ENCODE data around the gene XPO6. TPM values are rescaled to one million over a fixed set of nuclear protein-coding genes. Genes with fewer than 3 reads are reported as not detected.

Gene XPO6
- total RNA-seq, 1 experiment from 2014 or later = 112 TPM

DNA sequence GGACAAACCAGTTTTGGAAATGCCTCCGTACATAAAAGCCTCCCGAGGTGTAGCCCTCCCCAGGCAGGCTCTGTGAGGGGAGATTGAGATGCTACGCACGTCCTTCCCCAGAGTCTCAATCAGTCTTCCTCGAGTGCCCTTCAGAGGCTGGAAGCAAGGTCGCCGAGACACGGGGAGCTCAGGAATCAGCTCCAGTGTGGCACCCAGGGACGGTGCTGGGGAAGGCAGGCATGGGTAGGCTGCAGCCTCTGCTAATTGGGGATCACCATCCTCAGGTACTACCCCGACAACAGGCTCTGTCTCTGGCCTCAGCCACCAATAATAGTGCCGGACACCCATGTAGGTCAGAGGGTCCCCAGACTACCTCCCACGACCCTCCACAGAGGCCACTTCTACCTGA lies 120.1 kb downstream of the XPO6 start:
- Mint-ChIP-seq H3K36me3 (ENCODE audit: insufficient read depth, unreplicated experiment) (peaks cover 39% of the 10 kb centered on the region), H3K4me3 (ENCODE audit: unreplicated experiment) (no peak overlapping the region), H3K9me3 (ENCODE audit: unreplicated experiment) (no peaks in the 10 kb centered on the region), H3K4me1 (ENCODE audit: low read depth, unreplicated experiment) (no peaks in the 10 kb centered on the region), H3K27me3 (ENCODE audit: insufficient read depth, unreplicated experiment) (no peaks in the 10 kb centered on the region), H3K27ac (ENCODE audit: unreplicated experiment) (no peak overlapping the region)
- no peaks in the 10 kb centered on the region for H3K9me3 ChIP-seq
- no TSS peak for BruUV-seq (replicated peaks)
- TF ChIP-seq, protein P1, sequence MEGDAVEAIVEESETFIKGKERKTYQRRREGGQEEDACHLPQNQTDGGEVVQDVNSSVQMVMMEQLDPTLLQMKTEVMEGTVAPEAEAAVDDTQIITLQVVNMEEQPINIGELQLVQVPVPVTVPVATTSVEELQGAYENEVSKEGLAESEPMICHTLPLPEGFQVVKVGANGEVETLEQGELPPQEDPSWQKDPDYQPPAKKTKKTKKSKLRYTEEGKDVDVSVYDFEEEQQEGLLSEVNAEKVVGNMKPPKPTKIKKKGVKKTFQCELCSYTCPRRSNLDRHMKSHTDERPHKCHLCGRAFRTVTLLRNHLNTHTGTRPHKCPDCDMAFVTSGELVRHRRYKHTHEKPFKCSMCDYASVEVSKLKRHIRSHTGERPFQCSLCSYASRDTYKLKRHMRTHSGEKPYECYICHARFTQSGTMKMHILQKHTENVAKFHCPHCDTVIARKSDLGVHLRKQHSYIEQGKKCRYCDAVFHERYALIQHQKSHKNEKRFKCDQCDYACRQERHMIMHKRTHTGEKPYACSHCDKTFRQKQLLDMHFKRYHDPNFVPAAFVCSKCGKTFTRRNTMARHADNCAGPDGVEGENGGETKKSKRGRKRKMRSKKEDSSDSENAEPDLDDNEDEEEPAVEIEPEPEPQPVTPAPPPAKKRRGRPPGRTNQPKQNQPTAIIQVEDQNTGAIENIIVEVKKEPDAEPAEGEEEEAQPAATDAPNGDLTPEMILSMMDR (IDR thresholded peaks at IDR 0.05; ENCODE audit: insufficient read depth in 1 of 2, low read depth in 1 of 2, low read length in 1 of 2, severe bottlenecking in 1 of 2, unreplicated experiment in 1 of 2) = no peak
- intact Hi-C loops (cut with micrococcal nuclease; ENCODE audit: unreplicated experiment) = no loop called here
- ChIA-PET POLR2A (interaction anchor here (0.6 kb wide), 1 partner anchor 110 kb away, joined by 4 read pairs; no protein-coding TSS in a partner anchor), CTCF (no interaction called here)
- no peaks in the 10 kb centered on the region for H3K36me3 ChIP-seq (ENCODE audit: control insufficient read depth, insufficient read depth, low read length)
- H3K27me3 ChIP-seq (replicated peaks; ENCODE audit: control insufficient read depth, insufficient read depth, low read length) = no peaks in the 10 kb centered on the region
- DNase-seq = no peak
- no peaks in the 10 kb centered on the region for H3K4me1 ChIP-seq
- no peak overlapping the region for H3K4me3 ChIP-seq (ENCODE audit: low read depth, low read length)

DNA sequence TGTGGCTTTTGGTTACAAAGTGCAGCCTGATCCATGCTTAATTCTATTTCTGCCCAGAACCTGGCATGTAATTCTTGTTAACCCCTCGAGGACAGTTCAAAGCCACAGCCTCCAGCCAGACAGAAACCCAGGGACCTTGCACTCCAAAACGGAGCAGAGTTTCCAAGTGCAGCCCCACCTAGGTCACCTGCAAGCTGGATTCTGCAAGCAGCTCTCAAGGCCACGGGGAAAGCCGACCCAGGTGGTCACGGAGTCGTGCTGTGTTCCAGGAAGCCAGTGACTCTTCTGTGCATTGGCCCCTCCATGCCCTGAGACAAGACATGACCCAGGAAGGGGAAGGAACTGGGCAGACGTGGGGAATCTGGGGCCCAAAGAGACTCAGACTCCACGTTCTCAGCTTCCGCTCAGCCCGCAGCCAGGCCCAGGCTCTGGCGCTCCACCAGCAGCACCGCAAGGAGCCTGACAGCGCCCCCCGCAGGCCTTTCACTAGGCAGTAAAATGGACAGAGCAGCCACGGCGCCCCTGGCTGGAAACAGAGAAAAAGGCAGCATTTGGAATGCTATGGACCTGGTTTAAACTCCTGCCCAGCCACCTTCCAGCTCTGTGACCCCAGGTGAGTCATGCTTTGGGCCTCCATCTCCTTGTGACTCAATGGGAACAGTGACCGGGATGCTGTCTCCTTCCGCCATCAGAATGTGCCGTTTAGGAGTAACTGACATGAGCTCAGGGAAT lies 121.0 kb downstream of the XPO6 start:
- H3K9me3 Mint-ChIP-seq (ENCODE audit: unreplicated experiment) = no peaks in the 10 kb centered on the region
- Histone ChIP-seq H3K4me3 (ENCODE audit: low read depth, low read length) (no peak overlapping the region), H3K4me1 (no peaks in the 10 kb centered on the region), H3K27me3 (replicated peaks; ENCODE audit: control insufficient read depth, insufficient read depth, low read length) (no peaks in the 10 kb centered on the region), H3K36me3 (ENCODE audit: control insufficient read depth, insufficient read depth, low read length) (no peaks in the 10 kb centered on the region), H3K9me3 (no peaks in the 10 kb centered on the region)
- TF ChIP-seq, protein P1 (IDR thresholded peaks at IDR 0.05; ENCODE audit: insufficient read depth in 1 of 2, low read depth in 1 of 2, low read length in 1 of 2, severe bottlenecking in 1 of 2, unreplicated experiment in 1 of 2) = no peak
- no peaks in the 10 kb centered on the region for H3K27me3 Mint-ChIP-seq (ENCODE audit: insufficient read depth, unreplicated experiment)
- ChIA-PET POLR2A (no interaction called here), CTCF (no interaction called here)
- H3K4me1 Mint-ChIP-seq (ENCODE audit: low read depth, unreplicated experiment) = no peaks in the 10 kb centered on the region
- H3K4me3 Mint-ChIP-seq (ENCODE audit: unreplicated experiment) = no peak overlapping the region
- peaks cover 35% of the 10 kb centered on the region for H3K36me3 Mint-ChIP-seq (ENCODE audit: insufficient read depth, unreplicated experiment)
- no peak for DNase-seq
- intact Hi-C loops (cut with micrococcal nuclease; ENCODE audit: unreplicated experiment) = no loop called here
- no TSS peak for BruUV-seq (replicated peaks)
- H3K27ac Mint-ChIP-seq (ENCODE audit: unreplicated experiment) = no peak overlapping the region

DNA sequence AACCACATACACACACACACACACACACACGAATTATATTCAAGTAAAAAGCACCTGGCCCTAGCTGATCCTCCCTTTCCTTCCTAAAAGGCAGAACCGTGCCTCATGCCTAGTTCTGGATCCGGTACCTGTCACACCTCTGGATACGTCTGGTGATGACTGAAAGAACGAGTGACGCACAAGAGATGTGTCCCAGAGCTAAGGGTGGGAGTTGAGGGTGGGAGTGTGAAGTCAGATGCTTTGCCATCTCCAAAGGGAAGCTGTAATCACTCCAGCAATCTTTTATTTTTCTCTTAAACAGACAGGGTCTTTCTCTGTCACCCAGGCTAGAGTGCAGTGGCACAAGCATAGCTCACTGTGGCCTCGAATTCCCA lies 121.8 kb downstream of the XPO6 start:
- ChIA-PET POLR2A (no interaction called here), CTCF (no interaction called here)
- Mint-ChIP-seq H3K9me3 (ENCODE audit: unreplicated experiment) (no peaks in the 10 kb centered on the region), H3K27me3 (ENCODE audit: insufficient read depth, unreplicated experiment) (no peaks in the 10 kb centered on the region), H3K4me1 (ENCODE audit: low read depth, unreplicated experiment) (no peaks in the 10 kb centered on the region), H3K36me3 (ENCODE audit: insufficient read depth, unreplicated experiment) (peaks cover 28% of the 10 kb centered on the region), H3K4me3 (ENCODE audit: unreplicated experiment) (no peak overlapping the region), H3K27ac (ENCODE audit: unreplicated experiment) (no peak overlapping the region)
- TF ChIP-seq, protein P1 (IDR thresholded peaks at IDR 0.05; ENCODE audit: insufficient read depth in 1 of 2, low read depth in 1 of 2, low read length in 1 of 2, severe bottlenecking in 1 of 2, unreplicated experiment in 1 of 2) = no peak
- Histone ChIP-seq H3K4me1 (no peaks in the 10 kb centered on the region), H3K9me3 (no peaks in the 10 kb centered on the region), H3K27me3 (replicated peaks; ENCODE audit: control insufficient read depth, insufficient read depth, low read length) (no peaks in the 10 kb centered on the region), H3K4me3 (ENCODE audit: low read depth, low read length) (no peak overlapping the region), H3K36me3 (ENCODE audit: control insufficient read depth, insufficient read depth, low read length) (no peaks in the 10 kb centered on the region)
- no TSS peak for BruUV-seq (replicated peaks)
- intact Hi-C loops (cut with micrococcal nuclease; ENCODE audit: unreplicated experiment) = no loop called here
- DNase-seq = no peak

Data from Caco-2 (cell line).